ENCODE data around the gene RGL1. TPM values are rescaled to one million over a fixed set of nuclear protein-coding genes. Genes with fewer than 3 reads are reported as not detected.

RGL1 gene
- total RNA-seq, 1 experiment from 2014 or later: 1.3 TPM

GRCh38 chr1:183942933-183943693, 138.2 kb downstream of the RGL1 start:
- Histone ChIP-seq H3K4me1 (ENCODE audit: control insufficient read depth in 1 of 2, insufficient read depth in 2 of 2, low read length in 2 of 2) (peaks cover 11 to 14% of the 10 kb centered on the region in 2 experiments), H3K4me2 (ENCODE audit: low read length) (peak overlapping the region; percentile 63), H3K36me3 (ENCODE audit: control insufficient read depth in 1 of 2, insufficient read depth in 2 of 2, low read length in 2 of 2) (no peaks in the 10 kb centered on the region), H3K4me3 (replicated peaks in 1 of 2; ENCODE audit: low read depth in 1 of 2, low read length in 2 of 2) (no peak overlapping the region), H4K20me1 (ENCODE audit: insufficient read depth) (no peaks in the 10 kb centered on the region), H2AFZ (ENCODE audit: low read depth, low read length, poor library complexity, severe bottlenecking) (peak overlapping the region; percentile 91), H3K9ac (ENCODE audit: low read length) (no peak overlapping the region), H3K27ac (ENCODE audit: low read depth, low read length) (no peak overlapping the region), H3K9me3 (ENCODE audit: control insufficient read depth in 1 of 2, insufficient read depth in 1 of 2, low read depth in 1 of 2, low read length in 2 of 2) (no peaks in the 10 kb centered on the region), H3K27me3 (ENCODE audit: insufficient read depth, low read length) (no peaks in the 10 kb centered on the region), H3K9me2 (ENCODE audit: insufficient read depth) (no peaks in the 10 kb centered on the region), H3K79me2 (ENCODE audit: insufficient read depth, low read length) (no peaks in the 10 kb centered on the region)
- peak; percentile 92 for DNase-seq (ENCODE audit: low read depth, low spot score)
- BruUV-seq (replicated peaks): no TSS peak
- CTCF ChIA-PET: interaction anchor here (0.6 to 1.4 kb wide), 2 partner anchors 14 to 27 kb away, joined by 3 to 9 read pairs; no protein-coding TSS in a partner anchor
- intact Hi-C loops (cut with micrococcal nuclease): no loop called here
- POLR2A ChIA-PET: interaction anchor here (2.1 kb wide), 1 partner anchor 108 kb away, joined by 7 read pairs; the partner anchor contains the start of gene TSEN15
- ATAC-seq: peak; percentile 99
- RAD21 ChIA-PET (ENCODE audit: low non-redundant PET in 1 of 2, low total read pairs in 2 of 2, uncharacterized antibody in 2 of 2, unreplicated experiment in 2 of 2): no interaction called here
- TF ChIP-seq TCF7L2 (IDR thresholded peaks at IDR 0.05; ENCODE audit: borderline replicate concordance, extremely low read depth, insufficient read depth, insufficient read length): no peak
- peak; percentile 80 for TF ChIP-seq CEBPB (IDR thresholded peaks at IDR 0.05; ENCODE audit: low read depth)
- no peak for TF ChIP-seq EGR1 (IDR thresholded peaks at IDR 0.05; ENCODE audit: low read depth)
- TF ChIP-seq REST (IDR thresholded peaks at IDR 0.05; ENCODE audit: low read depth): no peak
- TF ChIP-seq ZFX (IDR thresholded peaks at IDR 0.05): no peak
- no peak for TF ChIP-seq SRF (IDR thresholded peaks at IDR 0.05; ENCODE audit: low read depth)
- no peak for TF ChIP-seq ATF3 (IDR thresholded peaks at IDR 0.05)
- TF ChIP-seq YY1 (IDR thresholded peaks at IDR 0.05; ENCODE audit: extremely low read depth, insufficient replicate concordance, low read depth, low read length): no peak
- no peak; the same call in 1 of the 2 replicates for TF ChIP-seq FOSL1 (IDR thresholded peaks at IDR 0.05; ENCODE audit: low read depth)
- no peak for TF ChIP-seq EZH2phosphoT487 (IDR thresholded peaks at IDR 0.05; ENCODE audit: borderline replicate concordance)
- peak; percentile 37; the same call in 1 of the 2 replicates for TF ChIP-seq SIN3A (IDR thresholded peaks at IDR 0.05; ENCODE audit: low read depth)
- TF ChIP-seq CTCF (IDR thresholded peaks at IDR 0.05 in 2 of 3, conservative IDR thresholded peaks at IDR 0.05 in 1 of 3; ENCODE audit: borderline replicate concordance in 1 of 3, insufficient read depth in 1 of 3, low read depth in 2 of 3, low read length in 2 of 3): peak; percentile 23 to 34 (median 26); a peak in 4 of 6 replicates
- TF ChIP-seq SP1 (IDR thresholded peaks at IDR 0.05; ENCODE audit: low read depth): 0 out of 2 replicates have a peak, but pooled peaks have one; percentile 42
- peak; percentile 92 for TF ChIP-seq CBX3 (IDR thresholded peaks at IDR 0.05; ENCODE audit: low read depth)
- no peak for TF ChIP-seq EZH2 (IDR thresholded peaks at IDR 0.05)
- peak; percentile 77 for TF ChIP-seq MAX (IDR thresholded peaks at IDR 0.05)
- no peak; the same call in 1 of the 2 replicates for TF ChIP-seq JUND (IDR thresholded peaks at IDR 0.05)
- no peak for TF ChIP-seq ZNF274 (IDR thresholded peaks at IDR 0.05; ENCODE audit: low read depth, low read length)
- TF ChIP-seq ELF1 (IDR thresholded peaks at IDR 0.05; ENCODE audit: borderline replicate concordance, low read depth): no peak
- TF ChIP-seq RAD21 (IDR thresholded peaks at IDR 0.05; ENCODE audit: low read depth): peak; percentile 64
- TF ChIP-seq POLR2AphosphoS5 (IDR thresholded peaks at IDR 0.05; ENCODE audit: low read depth, low read length): peak; percentile 53
- TF ChIP-seq POLR2A (IDR thresholded peaks at IDR 0.05; ENCODE audit: borderline replicate concordance, extremely low read depth, insufficient read depth, insufficient read length): no peak
